Trophoblast cell (in vitro differentiated cells and primary cell): Measurements from ENCODE around the gene RFX8.

ENCODE experiments used
- DNase-seq, 2 donors: peaks; one replicate each; pipeline ENCODE4 v3.0.0-alpha.2; 2016
- H2AFZ ChIP-seq: 2 replicates; pipeline ENCODE4 v1.6.1; 2013; ENCODE audit warnings: low read length, moderate library complexity, mild to moderate bottlenecking; ENCODE audit not compliant: insufficient read depth, poor library complexity
- H2AK5ac ChIP-seq: 2 replicates; pipeline ENCODE4 v1.6.1; 2013; ENCODE audit warnings: mild to moderate bottlenecking, low read length
- H2BK120ac ChIP-seq: 2 replicates; pipeline ENCODE4 v1.6.1; 2013; ENCODE audit warnings: low read length, mild to moderate bottlenecking, moderate library complexity; ENCODE audit not compliant: insufficient read depth, poor library complexity
- H2BK12ac ChIP-seq: 2 replicates; pipeline ENCODE4 v1.6.1; 2013; ENCODE audit warnings: mild to moderate bottlenecking, low read length, moderate library complexity
- H2BK5ac ChIP-seq: 2 replicates; pipeline ENCODE4 v1.6.1; 2013; ENCODE audit warnings: low read length, low read depth, moderate library complexity, mild to moderate bottlenecking; ENCODE audit not compliant: poor library complexity
- H3K14ac ChIP-seq: 2 replicates; pipeline ENCODE4 v1.6.1; 2013; ENCODE audit warnings: mild to moderate bottlenecking, low read length
- H3K18ac ChIP-seq: 2 replicates; pipeline ENCODE4 v1.6.1; 2013; ENCODE audit warnings: mild to moderate bottlenecking, low read length
- H3K23ac ChIP-seq: 2 replicates; pipeline ENCODE4 v1.6.1; 2013; ENCODE audit warnings: low read length
- H3K27ac ChIP-seq: 2 replicates; pipeline ENCODE4 v1.5.1; 2013; ENCODE audit warnings: low read depth, mild to moderate bottlenecking, inconsistent platforms, low read length, moderate library complexity
- H3K27me3 ChIP-seq: 2 replicates; pipeline ENCODE4 v1.6.1; 2013; ENCODE audit warnings: inconsistent platforms, mild to moderate bottlenecking, low read length, moderate library complexity; ENCODE audit not compliant: insufficient read depth
- H3K36me3 ChIP-seq, 2 experiments: 1 replicate in 1 of 2; 2 replicates in 1 of 2; pipeline ENCODE4 v1.6.1; 2013; ENCODE audit warnings: low read length in 2 of 2, mild to moderate bottlenecking in 2 of 2, moderate library complexity in 1 of 2; ENCODE audit not compliant: insufficient read depth in 2 of 2, control insufficient read depth in 1 of 2
- H3K4ac ChIP-seq: 2 replicates; pipeline ENCODE4 v1.6.1; 2013; ENCODE audit warnings: low read depth, mild to moderate bottlenecking, low read length, moderate library complexity
- H3K4me1 ChIP-seq, 2 experiments: 1 replicate in 1 of 2; 2 replicates in 1 of 2; pipeline ENCODE4 v1.6.1; 2013; ENCODE audit warnings: low read length in 2 of 2, mild to moderate bottlenecking in 2 of 2, moderate library complexity in 1 of 2; ENCODE audit not compliant: insufficient read depth in 2 of 2, control insufficient read depth in 1 of 2
- H3K4me2 ChIP-seq: 2 replicates; pipeline ENCODE4 v1.6.1; 2013; ENCODE audit warnings: inconsistent platforms, mild to moderate bottlenecking, low read length, moderate library complexity
- H3K4me3 ChIP-seq: 2 replicates; pipeline ENCODE4 v1.5.1; 2013; ENCODE audit warnings: mild to moderate bottlenecking, low read depth, low read length, inconsistent platforms
- H3K79me1 ChIP-seq: one replicate; pipeline ENCODE4 v1.6.1; 2013; ENCODE audit warnings: low read length
- H3K79me2 ChIP-seq: 2 replicates; pipeline ENCODE4 v1.6.1; 2013; ENCODE audit warnings: low read length, mild to moderate bottlenecking; ENCODE audit not compliant: control insufficient read depth, insufficient read depth, poor library complexity
- H3K9ac ChIP-seq: 2 replicates; pipeline ENCODE4 v1.6.1; 2013; ENCODE audit warnings: mild to moderate bottlenecking, low read length
- H3K9me3 ChIP-seq: 2 replicates; pipeline ENCODE4 v1.6.1; 2013; ENCODE audit warnings: low read depth, mild to moderate bottlenecking, control low read depth, inconsistent platforms, low read length; ENCODE audit not compliant: insufficient read depth
- H4K12ac ChIP-seq: 2 replicates; pipeline ENCODE4 v1.6.1; 2013; ENCODE audit warnings: low read depth, mild to moderate bottlenecking, low read length, moderate library complexity
- H4K8ac ChIP-seq: 2 replicates; pipeline ENCODE4 v1.6.1; 2013; ENCODE audit warnings: low read depth, mild to moderate bottlenecking, low read length, moderate library complexity
- H4K91ac ChIP-seq: one replicate; pipeline ENCODE4 v1.6.1; 2013; ENCODE audit warnings: low read depth, mild to moderate bottlenecking, low read length, moderate library complexity
- WGBS: extraction: QIAGEN DNeasy Blood & Tissue Kit; methylation state at CpG from one replicate; pipeline ENCODE4 v1.1.7; 2013; ENCODE audit warnings: missing lambda C conversion rate; ENCODE audit not compliant: insufficient read length, insufficient coverage; ENCODE audit errors: extremely low coverage; 5-methylcytosine and 5-hydroxymethylcytosine counted together

Gene RFX8

DNA sequence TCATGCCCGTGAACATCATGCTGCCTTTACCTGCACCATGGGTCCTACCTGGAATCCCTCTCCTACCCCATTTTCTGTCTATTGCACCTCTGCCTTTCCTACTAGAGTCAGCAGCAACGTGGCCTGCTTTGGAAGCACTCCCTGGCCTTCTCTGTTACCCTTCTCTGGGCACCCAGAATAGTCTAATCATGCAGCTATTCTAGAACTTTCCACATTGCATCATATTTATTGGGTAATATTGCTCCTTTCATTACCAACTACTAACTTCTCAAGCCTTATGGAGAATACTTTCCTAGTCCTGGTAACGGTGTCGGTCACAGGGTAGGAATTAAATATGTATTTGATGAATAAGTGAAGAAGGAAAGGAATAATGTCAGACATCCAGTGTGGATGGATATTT lies 54.3 kb downstream of the RFX8 start:
- no peak overlapping the region for H3K9ac ChIP-seq
- no peaks in the 10 kb centered on the region for H3K79me1 ChIP-seq
- no peak overlapping the region for H3K27ac ChIP-seq
- no peak overlapping the region for H2AFZ ChIP-seq
- no peak for DNase-seq
- H3K4me1 ChIP-seq = no peaks in the 10 kb centered on the region
- H4K8ac ChIP-seq = no peak overlapping the region
- no peak overlapping the region for H3K4me2 ChIP-seq
- no peak overlapping the region for H4K12ac ChIP-seq
- H2AK5ac ChIP-seq = no peak overlapping the region
- H3K23ac ChIP-seq = no peak overlapping the region
- H2BK5ac ChIP-seq = no peak overlapping the region
- H3K36me3 ChIP-seq = no peaks in the 10 kb centered on the region
- H4K91ac ChIP-seq = no peak overlapping the region
- H3K9me3 ChIP-seq = no peaks in the 10 kb centered on the region
- H3K4ac ChIP-seq = no peak overlapping the region
- H2BK12ac ChIP-seq = no peak overlapping the region
- H3K79me2 ChIP-seq = no peaks in the 10 kb centered on the region
- no peak overlapping the region for H3K14ac ChIP-seq
- H3K4me3 ChIP-seq = no peak overlapping the region
- no CpG with 5 or more reads among the region's 4 CpGs for WGBS
- no peak overlapping the region for H3K18ac ChIP-seq
- H2BK120ac ChIP-seq = no peak overlapping the region
- no peaks in the 10 kb centered on the region for H3K27me3 ChIP-seq

GRCh38 chr2:101419096-101419663 lies 55.7 kb downstream of the RFX8 start:
- Histone ChIP-seq H3K27me3 (no peaks in the 10 kb centered on the region), H4K91ac (no peak overlapping the region)
- no CpG with 5 or more reads among the region's 10 CpGs for WGBS

DNA sequence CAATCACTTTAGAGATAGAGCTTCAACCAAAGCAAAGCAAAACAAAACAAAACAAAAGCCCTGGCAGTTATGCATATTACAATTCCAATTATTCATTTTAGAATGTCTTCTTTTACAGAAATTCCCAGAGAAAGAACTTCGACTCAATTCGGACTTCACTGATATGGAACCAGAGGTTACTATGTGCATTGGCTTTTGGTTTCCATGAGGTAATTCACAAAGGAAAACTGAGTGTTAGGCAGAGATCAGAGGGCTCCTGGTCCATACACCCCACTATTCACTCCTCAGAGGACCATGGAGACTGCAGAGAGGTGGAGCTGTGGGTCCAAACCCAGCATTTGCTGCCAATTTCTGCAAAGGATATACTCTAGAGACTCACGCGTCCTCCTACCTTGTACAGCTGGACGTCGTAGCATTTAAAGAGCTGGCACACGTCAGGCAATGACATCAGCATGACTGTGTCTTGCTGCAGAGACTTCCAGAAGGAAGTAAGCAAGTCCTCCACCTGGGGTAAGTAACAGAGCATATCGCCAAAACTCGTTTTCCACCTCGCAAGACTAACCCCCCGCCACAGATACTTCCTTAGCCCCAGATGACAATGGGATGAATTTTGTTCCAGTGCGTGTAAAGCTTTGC lies 56.3 kb downstream of the RFX8 start:
- Histone ChIP-seq H3K4me2 (no peak overlapping the region), H3K9me3 (no peaks in the 10 kb centered on the region), H3K4ac (no peak overlapping the region), H3K18ac (no peak overlapping the region), H2AK5ac (no peak overlapping the region), H2BK5ac (no peak overlapping the region), H3K4me1 (no peaks in the 10 kb centered on the region), H4K12ac (no peak overlapping the region), H4K91ac (no peak overlapping the region), H3K36me3 (no peaks in the 10 kb centered on the region), H2BK120ac (no peak overlapping the region), H3K14ac (no peak overlapping the region), H4K8ac (no peak overlapping the region), H3K9ac (no peak overlapping the region), H2BK12ac (no peak overlapping the region), H3K23ac (no peak overlapping the region), H3K27me3 (no peaks in the 10 kb centered on the region), H2AFZ (no peak overlapping the region), H3K4me3 (no peak overlapping the region), H3K79me1 (no peaks in the 10 kb centered on the region), H3K79me2 (no peaks in the 10 kb centered on the region), H3K27ac (no peak overlapping the region)
- DNase-seq = no peak
- WGBS = no CpG with 5 or more reads among the region's 12 CpGs

More at GRCh38 chr2:101419096-101419663, 55.7 kb downstream of the RFX8 start:
- no peak overlapping the region for H2BK5ac ChIP-seq
- H3K14ac ChIP-seq = no peak overlapping the region
- no peaks in the 10 kb centered on the region for H3K79me1 ChIP-seq
- H3K9me3 ChIP-seq = no peaks in the 10 kb centered on the region
- H3K79me2 ChIP-seq = no peaks in the 10 kb centered on the region
- no peak overlapping the region for H2BK12ac ChIP-seq
- no peak overlapping the region for H3K4ac ChIP-seq
- H4K12ac ChIP-seq = no peak overlapping the region
- no peak overlapping the region for H3K23ac ChIP-seq
- H3K4me2 ChIP-seq = no peak overlapping the region
- H3K4me1 ChIP-seq = no peaks in the 10 kb centered on the region
- H2AK5ac ChIP-seq = no peak overlapping the region
- H2AFZ ChIP-seq = no peak overlapping the region
- H2BK120ac ChIP-seq = no peak overlapping the region
- H4K8ac ChIP-seq = no peak overlapping the region
- peak; percentile 42 to 84 for DNase-seq
- no peak overlapping the region for H3K27ac ChIP-seq
- no peaks in the 10 kb centered on the region for H3K36me3 ChIP-seq
- H3K9ac ChIP-seq = no peak overlapping the region
- no peak overlapping the region for H3K4me3 ChIP-seq
- no peak overlapping the region for H3K18ac ChIP-seq

- DNase-seq = no peak
Observed at GRCh38 chr2:101416609-101417008, 58.3 kb downstream of the RFX8 start.

More at GRCh38 chr2:101416609-101417008, 58.3 kb downstream of the RFX8 start:
- Histone ChIP-seq H3K36me3 (no peaks in the 10 kb centered on the region), H3K23ac (no peak overlapping the region), H3K27ac (no peak overlapping the region), H2BK5ac (no peak overlapping the region), H3K14ac (no peak overlapping the region), H3K79me2 (no peaks in the 10 kb centered on the region), H3K4me3 (no peak overlapping the region), H4K12ac (no peak overlapping the region), H3K4ac (no peak overlapping the region), H4K8ac (no peak overlapping the region), H3K18ac (no peak overlapping the region), H3K9ac (no peak overlapping the region), H2AFZ (no peak overlapping the region), H3K9me3 (no peaks in the 10 kb centered on the region), H2BK12ac (no peak overlapping the region), H2BK120ac (no peak overlapping the region), H2AK5ac (no peak overlapping the region), H4K91ac (no peak overlapping the region), H3K79me1 (no peaks in the 10 kb centered on the region), H3K27me3 (no peaks in the 10 kb centered on the region), H3K4me2 (no peak overlapping the region), H3K4me1 (no peaks in the 10 kb centered on the region)
- no CpG with 5 or more reads among the region's 5 CpGs for WGBS
